D721Med (cell line): ENCODE measurements around the gene PPP4C.

Experiments
- DNase-seq: peaks from one replicate; pipeline ENCODE4 v3.0.0; 2011; ENCODE audit warnings: low spot score; ENCODE audit not compliant: insufficient read length
- FAIRE-seq: peaks from 2 replicates; lab custom pipeline; 2011; peaks lifted over from hg19 to GRCh38; lab: Jason Lieb, UNC
- TF ChIP-seq, protein P1 (sequence below): IDR thresholded peaks from 2 replicates; pipeline ENCODE4 v1.5.1; 2012; ENCODE audit warnings: mild to moderate bottlenecking, control low read depth; ENCODE audit not compliant: insufficient read depth; ENCODE audit errors: missing control alignments

The PPP4C gene

DNA sequence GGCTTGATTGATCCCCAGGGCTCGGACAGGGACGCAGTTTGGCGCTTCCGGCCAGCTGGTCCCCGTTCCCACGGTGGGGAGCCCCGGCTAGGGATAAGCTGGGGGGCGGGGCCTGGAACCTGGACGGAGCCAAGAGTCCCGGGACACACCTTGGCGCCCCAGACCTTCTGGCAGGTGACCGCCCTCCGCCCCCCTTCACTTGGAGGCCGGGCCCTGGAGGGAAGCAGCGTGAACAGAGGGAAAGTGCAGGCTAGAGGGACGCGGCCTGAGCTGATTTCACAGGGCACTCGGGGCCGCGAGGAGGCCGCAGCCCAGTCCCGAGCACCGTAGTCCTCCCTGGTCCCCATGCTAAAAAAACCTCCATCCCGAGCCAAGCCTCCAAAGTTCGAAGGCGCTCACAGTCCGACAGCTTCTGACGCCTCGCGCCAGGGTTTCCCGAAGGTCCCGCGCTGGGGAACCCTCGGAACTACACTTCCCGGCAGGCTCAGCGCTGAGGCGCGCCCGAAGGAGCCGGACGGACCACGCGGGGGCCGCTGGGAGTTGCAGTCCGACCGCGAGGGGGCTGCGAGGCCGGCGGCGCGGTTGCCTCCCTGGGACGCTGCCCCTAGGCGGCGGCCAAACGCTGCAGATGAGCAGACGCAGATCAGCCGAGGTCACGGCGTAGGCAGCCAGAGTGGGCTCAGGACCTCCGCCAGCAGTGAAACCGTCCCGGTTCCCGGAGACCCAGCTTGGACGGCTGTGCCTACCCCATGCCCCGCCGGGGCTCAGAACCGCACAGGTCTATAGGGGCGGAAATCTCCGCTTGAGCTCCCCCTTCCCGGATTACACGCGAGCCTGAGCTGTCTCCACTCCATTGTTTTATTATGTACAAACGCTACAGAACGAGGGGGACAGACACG lies 15.9 kb downstream of the PPP4C start, which contains the start of gene TBX6:
TSS of gene TBX6 (minus strand) at position 451 of the 899 bp plus-strand sequence. CDS start 731 bp downstream, outside the sequence.
- peak; percentile 89 for DNase-seq
- no peak for FAIRE-seq
- TF ChIP-seq, protein P1, sequence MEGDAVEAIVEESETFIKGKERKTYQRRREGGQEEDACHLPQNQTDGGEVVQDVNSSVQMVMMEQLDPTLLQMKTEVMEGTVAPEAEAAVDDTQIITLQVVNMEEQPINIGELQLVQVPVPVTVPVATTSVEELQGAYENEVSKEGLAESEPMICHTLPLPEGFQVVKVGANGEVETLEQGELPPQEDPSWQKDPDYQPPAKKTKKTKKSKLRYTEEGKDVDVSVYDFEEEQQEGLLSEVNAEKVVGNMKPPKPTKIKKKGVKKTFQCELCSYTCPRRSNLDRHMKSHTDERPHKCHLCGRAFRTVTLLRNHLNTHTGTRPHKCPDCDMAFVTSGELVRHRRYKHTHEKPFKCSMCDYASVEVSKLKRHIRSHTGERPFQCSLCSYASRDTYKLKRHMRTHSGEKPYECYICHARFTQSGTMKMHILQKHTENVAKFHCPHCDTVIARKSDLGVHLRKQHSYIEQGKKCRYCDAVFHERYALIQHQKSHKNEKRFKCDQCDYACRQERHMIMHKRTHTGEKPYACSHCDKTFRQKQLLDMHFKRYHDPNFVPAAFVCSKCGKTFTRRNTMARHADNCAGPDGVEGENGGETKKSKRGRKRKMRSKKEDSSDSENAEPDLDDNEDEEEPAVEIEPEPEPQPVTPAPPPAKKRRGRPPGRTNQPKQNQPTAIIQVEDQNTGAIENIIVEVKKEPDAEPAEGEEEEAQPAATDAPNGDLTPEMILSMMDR: peak; percentile 66

DNA sequence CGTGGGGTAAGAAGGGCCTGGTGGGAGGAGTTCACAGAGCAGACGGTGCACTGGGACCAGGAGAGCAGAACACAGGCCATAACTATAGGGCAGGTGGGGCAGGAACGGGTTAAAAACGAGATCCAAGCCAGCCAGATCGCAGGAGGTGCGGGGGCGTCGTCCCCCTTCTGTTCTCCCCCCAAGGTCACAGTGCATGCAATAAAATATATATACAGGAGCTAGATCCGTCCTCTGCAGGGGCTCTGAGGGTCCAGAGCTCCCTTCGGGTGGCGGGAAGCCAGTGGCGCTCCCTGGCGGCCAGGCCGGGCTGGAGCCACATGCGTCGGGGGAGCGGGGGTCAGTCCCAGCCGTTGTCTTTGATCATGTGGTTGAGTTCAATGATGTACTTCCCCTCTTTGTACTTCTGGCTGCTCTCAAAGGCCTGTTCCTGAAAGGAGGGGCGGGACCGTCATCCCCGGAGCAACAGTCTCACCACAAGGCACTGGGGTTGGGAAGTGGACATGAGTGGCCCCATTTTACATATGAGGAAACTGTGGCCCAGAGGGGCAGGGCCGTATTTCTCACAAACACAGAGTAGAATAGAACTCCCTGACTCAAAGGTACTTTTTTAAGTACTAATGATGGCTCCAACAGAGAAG lies 16.7 kb downstream of the PPP4C start:
- TF ChIP-seq, protein P1: peak; percentile 66
- DNase-seq (peak; percentile 90), FAIRE-seq (no peak)

DNA sequence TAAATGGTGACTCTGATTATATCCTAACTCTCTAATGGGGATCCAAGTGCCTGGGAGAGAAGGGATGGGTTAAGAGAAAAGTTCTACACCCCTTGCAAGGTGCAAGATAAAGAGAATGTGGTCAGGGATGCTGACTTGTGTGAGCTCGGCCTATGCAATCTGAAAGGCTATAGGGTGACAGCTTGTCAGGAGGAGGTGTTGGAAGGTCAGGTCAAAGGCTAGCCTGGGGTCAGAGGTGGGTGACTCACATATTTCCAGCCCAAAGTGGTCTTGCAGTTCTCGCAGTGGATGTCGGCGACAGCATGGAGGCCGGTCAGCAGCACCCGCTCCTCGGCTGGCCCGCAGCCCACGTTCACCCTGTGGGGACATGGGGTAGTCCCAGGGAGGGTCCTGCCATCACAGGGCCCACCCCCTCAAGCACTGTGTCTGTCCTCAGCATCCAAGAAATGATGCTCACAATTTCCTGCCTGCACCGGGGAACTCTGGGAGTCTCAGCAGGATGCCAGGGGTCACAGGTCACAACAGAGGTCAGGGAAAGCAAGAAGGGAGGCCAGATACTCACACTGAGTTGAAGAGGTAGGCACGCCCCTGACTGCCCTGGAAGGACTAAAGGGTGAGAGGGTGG lies 18.9 kb downstream of the PPP4C start:
- no peak for DNase-seq
- FAIRE-seq: no peak
- TF ChIP-seq, protein P1: no peak

DNA sequence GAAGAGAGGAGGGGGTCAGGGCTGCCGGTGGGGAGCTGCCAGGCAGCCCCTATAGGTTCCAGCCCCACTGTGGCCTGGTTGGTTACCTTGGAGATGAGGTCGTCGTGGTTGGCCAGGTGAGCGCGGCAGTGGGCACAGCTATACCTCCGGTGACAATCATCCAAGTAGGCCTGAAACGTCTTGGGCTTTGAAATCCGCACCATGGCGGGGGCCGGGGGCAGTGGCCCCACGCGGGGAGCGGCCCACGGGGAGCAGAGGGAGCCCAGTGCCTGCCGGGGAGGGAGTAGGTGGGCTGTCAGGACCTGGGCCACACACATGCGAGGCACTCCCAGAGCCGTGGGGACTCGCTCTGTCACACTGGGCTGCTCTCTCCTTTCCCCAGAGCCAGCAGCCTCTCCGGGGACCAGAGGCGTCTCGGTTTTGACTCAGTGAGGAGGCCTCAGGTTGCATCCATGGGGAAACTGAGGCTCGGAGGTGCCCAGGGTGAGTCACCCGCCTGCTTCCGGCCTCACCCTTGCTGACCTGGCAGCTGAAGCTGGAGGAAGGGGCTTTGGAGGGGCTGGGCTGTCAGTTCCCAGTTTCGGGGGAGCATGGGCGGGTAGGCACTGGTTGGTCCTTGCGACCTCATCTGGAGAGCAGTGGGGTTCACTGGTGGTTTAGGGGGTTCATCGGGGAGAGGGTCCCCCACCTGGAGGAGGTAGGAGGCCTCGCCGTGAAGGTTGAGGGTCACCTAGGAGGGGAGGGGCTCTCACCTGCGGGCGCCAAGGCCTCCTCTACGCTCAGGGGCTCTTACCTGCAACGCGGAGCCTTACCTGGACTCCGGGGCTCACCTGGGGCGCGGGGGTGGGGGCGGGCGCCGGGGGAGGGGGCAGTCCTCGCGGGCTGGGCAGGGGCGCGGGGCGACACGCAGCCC lies 19.6 kb downstream of the PPP4C start:
- FAIRE-seq (no peak), DNase-seq (no peak)
- TF ChIP-seq, protein P1: no peak

DNA sequence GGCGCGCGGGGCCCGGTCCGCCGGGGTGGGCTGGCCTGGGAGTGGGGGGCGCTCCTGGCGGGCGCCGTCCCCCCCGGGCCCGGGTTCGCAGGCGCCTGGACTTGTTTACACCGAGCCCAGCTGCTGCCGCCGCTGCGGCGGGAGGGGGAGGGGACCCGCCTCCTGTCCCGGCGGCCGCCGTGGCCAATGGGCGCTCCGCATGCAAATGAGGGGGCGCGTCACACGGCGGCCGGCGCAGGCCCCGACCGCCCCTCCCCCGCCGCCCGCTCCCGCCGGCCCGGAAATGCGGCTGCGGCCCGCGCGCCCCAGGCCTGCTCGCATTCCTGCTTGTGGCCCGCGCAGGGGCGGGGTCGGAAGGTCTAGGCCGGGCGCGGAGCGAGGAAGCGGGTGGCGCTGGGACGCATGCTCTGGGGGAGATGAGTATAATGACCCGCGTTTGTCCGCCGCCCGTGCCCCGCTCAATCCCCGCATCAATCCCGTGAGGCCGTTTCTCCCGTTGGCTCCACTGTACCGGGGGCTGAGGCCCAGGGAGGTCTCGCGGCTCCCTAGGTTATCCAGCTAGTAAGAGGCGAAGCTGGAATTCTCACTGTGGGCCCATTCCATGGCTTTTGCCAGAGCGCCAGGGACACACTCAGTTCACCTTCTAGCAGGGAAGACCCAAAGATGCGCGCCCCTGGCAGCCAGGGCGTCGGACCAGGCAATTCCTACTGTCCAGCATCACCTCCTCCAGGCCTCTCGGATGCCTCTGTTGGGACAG lies 20.5 kb downstream of the PPP4C start, which contains the start of gene YPEL3:
TSS of gene YPEL3 (minus strand) at position 109 of the 757 bp plus-strand sequence. CDS start 731 bp downstream, outside the sequence.
- DNase-seq (peak; percentile 97), FAIRE-seq (no peak)
- TF ChIP-seq, protein P1: no peak
